Forelimb muscle (tissue), 1 donor: Measurements from ENCODE around the gene ZNF236. TPM values are rescaled to one million over a fixed set of nuclear protein-coding genes. Genes with fewer than 3 reads are reported as not detected.
A peak's percentile ranks its signal among the peaks of the same experiment; 100 is the strongest.

Experiments
- DNase-seq: peaks from one replicate; pipeline ENCODE4 v3.0.0-alpha.2; 2013; ENCODE audit warnings: low read depth
- polyA plus RNA-seq: library from polyadenylated mRNA; unstranded; fragments of 120-200 nt; gene quantifications from one replicate; pipeline ENCODE4 v1.2.1, GENCODE V29; 2013; ENCODE audit not compliant: insufficient read length

Gene ZNF236
- polyA plus RNA-seq, 1 donor, result 5.9 TPM

- DNase-seq, result no peak
These were observed 85.9 kb downstream of the ZNF236 start for GRCh38 chr18:76908277-76908676.

- no peak for DNase-seq
These were observed 87.1 kb downstream of the ZNF236 start for GRCh38 chr18:76909439-76909838.

GRCh38 chr18:76911440-76911839 lies 89.1 kb downstream of the ZNF236 start:
- DNase-seq, result no peak

- DNase-seq, result no peak
These were observed 91.2 kb downstream of the ZNF236 start for GRCh38 chr18:76913583-76913982.

GRCh38 chr18:76914314-76914713 lies 92.0 kb downstream of the ZNF236 start:
- no peak for DNase-seq

- no peak for DNase-seq
These were observed 92.4 kb downstream of the ZNF236 start for GRCh38 chr18:76914796-76915195.

- no peak for DNase-seq
These were observed 93.1 kb downstream of the ZNF236 start for GRCh38 chr18:76915456-76915855.

- DNase-seq, result no peak
These were observed 98.6 kb downstream of the ZNF236 start for GRCh38 chr18:76920974-76921373.

GRCh38 chr18:76922107-76922506 lies 99.8 kb downstream of the ZNF236 start:
- peak; percentile 17 for DNase-seq

- no peak for DNase-seq
These were observed 101.2 kb downstream of the ZNF236 start for GRCh38 chr18:76923485-76924085.

GRCh38 chr18:76925501-76925900 lies 103.1 kb downstream of the ZNF236 start:
- no peak for DNase-seq

- DNase-seq, result no peak
These were observed 104.9 kb downstream of the ZNF236 start for GRCh38 chr18:76927223-76927725.

GRCh38 chr18:76928179-76928868 lies 106.0 kb downstream of the ZNF236 start:
- DNase-seq, result no peak

GRCh38 chr18:76931171-76931570 lies 108.8 kb downstream of the ZNF236 start:
- no peak for DNase-seq

- DNase-seq, result no peak
These were observed 109.9 kb downstream of the ZNF236 start for GRCh38 chr18:76932026-76932819.

GRCh38 chr18:76935722-76936337 lies 113.5 kb downstream of the ZNF236 start:
- no peak for DNase-seq

- no peak for DNase-seq
These were observed 114.5 kb downstream of the ZNF236 start for GRCh38 chr18:76936877-76937276.

- DNase-seq, result no peak
These were observed 115.2 kb downstream of the ZNF236 start for GRCh38 chr18:76937597-76937996.

- DNase-seq, result no peak
These were observed 116.3 kb downstream of the ZNF236 start for GRCh38 chr18:76938619-76939018.

- DNase-seq, result no peak
These were observed 118.9 kb downstream of the ZNF236 start for GRCh38 chr18:76941284-76941683.

GRCh38 chr18:76943542-76944339 lies 121.4 kb downstream of the ZNF236 start:
- DNase-seq, result no peak
